Activated T-helper 2 cell treated with anti-CD3 and anti-CD28 coated beads, Interferon-gamma antibody, Interleukin-2, Interleukin-4, amounts not matched to agents 10 μg/mL and 5 μg/mL and 100 μg/mL, durations not matched to agents 14 hours and 24 hours and 36 hours (primary cell): ENCODE measurements around the gene SMAP1. TPM values are rescaled to one million over a fixed set of nuclear protein-coding genes. Genes with fewer than 3 reads are reported as not detected.

Source experiments
- DNase-seq: peaks from one replicate; pipeline ENCODE4 v3.0.0; 2021; ENCODE audit warnings: low spot score
- H3K27ac Mint-ChIP-seq: one replicate; pipeline ENCODE4 v1.8.0; 2021; ENCODE audit warnings: mixed read lengths
- H3K27me3 Mint-ChIP-seq: one replicate; pipeline ENCODE4 v1.8.0; 2021; ENCODE audit warnings: low read depth, mixed read lengths
- H3K36me3 Mint-ChIP-seq: one replicate; pipeline ENCODE4 v1.8.0; 2021; ENCODE audit warnings: low read depth, mixed read lengths
- H3K4me1 Mint-ChIP-seq: one replicate; pipeline ENCODE4 v1.8.0; 2021; ENCODE audit warnings: low read depth, mixed read lengths
- H3K4me3 Mint-ChIP-seq: one replicate; pipeline ENCODE4 v1.8.0; 2021; ENCODE audit warnings: low read depth, mild to moderate bottlenecking, moderate library complexity, mixed read lengths
- H3K9me3 Mint-ChIP-seq: one replicate; pipeline ENCODE4 v1.8.0; 2021; ENCODE audit warnings: mixed read lengths
- intact Hi-C: fragments of 100-400 bp; cut with micrococcal nuclease; formaldehyde crosslinking; loops from one replicate; pipeline ENCODE4 v1.15.1; 2023
- total RNA-seq: library from RNA; stranded (reverse); gene quantifications from 2 replicates; pipeline ENCODE4 v1.2.3, GENCODE V29; 2022

Gene SMAP1
- total RNA-seq, 1 donor from 2014 or later: 26.0 TPM

GRCh38 chr6:70901324-70901723 is 233.6 kb downstream of the SMAP1 start:
- intact Hi-C loops: no loop called here
- no peaks in the 10 kb centered on the region for H3K9me3 Mint-ChIP-seq
- no peaks in the 10 kb centered on the region for H3K36me3 Mint-ChIP-seq
- no peak overlapping the region for H3K4me3 Mint-ChIP-seq
- no peaks in the 10 kb centered on the region for H3K4me1 Mint-ChIP-seq
- no peak overlapping the region for H3K27ac Mint-ChIP-seq
- no peak for DNase-seq
- peaks cover 6% of the 10 kb centered on the region for H3K27me3 Mint-ChIP-seq

- intact Hi-C loops: no loop called here
- Mint-ChIP-seq H3K36me3 (no peaks in the 10 kb centered on the region), H3K4me1 (no peaks in the 10 kb centered on the region), H3K27me3 (peaks cover 4% of the 10 kb centered on the region), H3K27ac (no peak overlapping the region), H3K9me3 (no peaks in the 10 kb centered on the region), H3K4me3 (no peak overlapping the region)
- no peak for DNase-seq
These were observed 236.2 kb downstream of the SMAP1 start for GRCh38 chr6:70903665-70904452.

- no peak overlapping the region for H3K27ac Mint-ChIP-seq
- no peak overlapping the region for H3K4me3 Mint-ChIP-seq
- no peak for DNase-seq
These were observed 238.1 kb downstream of the SMAP1 start for GRCh38 chr6:70905742-70906141.

More at GRCh38 chr6:70905742-70906141, 238.1 kb downstream of the SMAP1 start:
- Mint-ChIP-seq H3K27me3 (peaks cover 2% of the 10 kb centered on the region), H3K9me3 (no peaks in the 10 kb centered on the region), H3K4me1 (no peaks in the 10 kb centered on the region), H3K36me3 (no peaks in the 10 kb centered on the region)
- intact Hi-C loops: no loop called here

Other genes starting within 250 kb of the SMAP1 start
- 10.6 and 12.1 TPM in 2 replicates for gene SDHAF4, start 101.0 kb upstream of the SMAP1 start, total RNA-seq